HUES6 (cell line): Measurements from ENCODE around the gene KRTAP15-1.

ENCODE experiments used
- H3K27ac ChIP-seq: 2 replicates; pipeline ENCODE4 v1.7.0; 2013; ENCODE audit warnings: low read depth, mild to moderate bottlenecking, low read length, inconsistent platforms
- H3K27me3 ChIP-seq: 2 replicates; pipeline ENCODE4 v1.6.1; 2013; ENCODE audit warnings: low read length; ENCODE audit not compliant: control insufficient read depth, insufficient read depth
- H3K36me3 ChIP-seq: 2 replicates; pipeline ENCODE4 v1.6.1; 2013; ENCODE audit warnings: low read length; ENCODE audit not compliant: control insufficient read depth, insufficient read depth
- H3K4me1 ChIP-seq: 2 replicates; pipeline ENCODE4 v1.6.1; 2013; ENCODE audit warnings: low read length; ENCODE audit not compliant: control insufficient read depth, insufficient read depth
- H3K4me3 ChIP-seq: 2 replicates; pipeline ENCODE4 v1.5.1; 2013; ENCODE audit warnings: low read depth, low read length
- H3K9ac ChIP-seq: one replicate; pipeline ENCODE4 v1.6.1; 2013; ENCODE audit warnings: mild to moderate bottlenecking, low read length
- H3K9me3 ChIP-seq: 2 replicates; pipeline ENCODE4 v1.6.1; 2013; ENCODE audit warnings: low read depth, low read length; ENCODE audit not compliant: control insufficient read depth, insufficient read depth

KRTAP15-1 gene

DNA sequence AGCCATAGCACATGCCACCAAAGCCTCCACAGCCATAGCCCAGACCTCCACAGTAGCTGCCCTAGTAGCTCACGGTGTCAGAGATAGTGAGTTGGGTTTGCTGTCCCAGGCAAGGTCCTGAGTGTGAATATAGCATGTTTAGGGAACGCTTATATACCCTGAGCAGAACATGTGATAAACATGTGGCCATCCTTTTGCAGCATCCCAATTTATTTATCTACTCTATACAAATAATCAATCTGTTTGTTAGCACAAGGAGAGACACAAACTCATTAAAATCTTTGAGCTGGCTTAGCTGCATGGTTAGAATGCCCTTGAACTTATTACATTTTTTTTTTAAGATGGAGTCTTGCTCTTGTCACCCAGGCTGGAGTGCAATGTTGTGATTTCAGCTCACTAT, 47.3 kb downstream of the KRTAP15-1 start, which contains the start of gene KRTAP19-2:
Gene KRTAP19-2 (minus strand): TSS at position 101 of the 400 bp plus-strand sequence. CDS start 88 bp downstream, at position 13.
- H3K4me1 ChIP-seq, result no peaks in the 10 kb centered on the region
- H3K27me3 ChIP-seq, result no peaks in the 10 kb centered on the region
- H3K36me3 ChIP-seq, result no peaks in the 10 kb centered on the region
- H3K27ac ChIP-seq, result no peak within 1 kb of the TSS
- no peak within 1 kb of the TSS for H3K9ac ChIP-seq
- H3K9me3 ChIP-seq, result peaks cover 24% of the 10 kb centered on the region
- no peak within 1 kb of the TSS for H3K4me3 ChIP-seq
